Dendritic cell treated with granulocyte-macrophage colony-stimulating factor and Interleukin-4, amounts not matched to agents 40 ng/mL and 50 ng/mL, for 4 days (primary cell): ENCODE results near the gene TRPM2.
"Not testable (repeated sequence)": the region's sequence is repeated elsewhere in the genome, so short reads cannot be mapped to it uniquely, and the experiment has no call there.

Source experiments
- H3K27ac Mint-ChIP-seq: one replicate; pipeline ENCODE4 v1.8.0; 2022; ENCODE audit warnings: mild to moderate bottlenecking, mixed read lengths
- H3K27me3 Mint-ChIP-seq: one replicate; pipeline ENCODE4 v1.8.0; 2022; ENCODE audit warnings: mild to moderate bottlenecking, mixed read lengths
- H3K36me3 Mint-ChIP-seq: one replicate; pipeline ENCODE4 v1.8.0; 2022; ENCODE audit warnings: low read depth, mixed read lengths
- H3K4me1 Mint-ChIP-seq: one replicate; pipeline ENCODE4 v1.8.0; 2022; ENCODE audit warnings: low read depth, mixed read lengths
- H3K4me3 Mint-ChIP-seq: one replicate; pipeline ENCODE4 v1.8.0; 2022; ENCODE audit warnings: mild to moderate bottlenecking, moderate library complexity, mixed read lengths
- H3K9me3 Mint-ChIP-seq: one replicate; pipeline ENCODE4 v1.8.0; 2022; ENCODE audit warnings: mixed read lengths
- intact Hi-C: fragments of 100-400 bp; cut with micrococcal nuclease; formaldehyde crosslinking; loops from one replicate; pipeline ENCODE4 v1.15.0; 2022

TRPM2 gene

DNA sequence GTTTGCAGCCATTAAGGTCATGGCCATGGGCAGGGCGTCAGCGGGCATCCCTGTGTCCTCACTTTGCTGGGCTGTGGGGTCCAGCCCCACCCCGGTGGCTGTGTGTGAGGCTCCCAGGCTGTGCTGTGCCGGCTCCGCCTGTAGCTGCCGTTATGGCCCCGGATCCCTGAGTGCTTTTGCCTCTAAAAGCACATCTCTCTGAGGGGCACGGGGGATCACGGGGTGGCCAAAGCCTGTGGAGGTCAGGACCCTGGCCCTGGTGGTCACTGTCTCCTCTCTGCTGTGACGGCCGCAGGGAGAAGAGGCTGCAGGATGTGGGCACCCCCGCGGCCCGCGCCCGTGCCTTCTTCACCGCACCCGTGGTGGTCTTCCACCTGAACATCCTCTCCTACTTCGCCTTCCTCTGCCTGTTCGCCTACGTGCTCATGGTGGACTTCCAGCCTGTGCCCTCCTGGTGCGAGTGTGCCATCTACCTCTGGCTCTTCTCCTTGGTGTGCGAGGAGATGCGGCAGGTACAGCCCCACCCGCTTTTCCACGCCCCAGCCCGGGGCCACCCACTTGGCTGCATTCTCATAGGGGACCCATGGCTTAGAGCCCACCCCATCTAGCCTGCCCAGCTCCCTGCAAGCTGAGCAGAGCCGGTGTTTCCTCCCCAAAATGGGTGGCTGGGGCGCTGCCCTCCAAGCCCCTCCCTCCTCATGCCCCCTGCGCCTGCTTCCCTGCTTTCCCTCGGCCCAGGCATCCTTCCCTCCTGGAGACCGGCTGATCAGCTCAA is 48.2 kb downstream of the TRPM2 start:
- Mint-ChIP-seq H3K4me3 (no peak overlapping the region), H3K27ac (no peak overlapping the region), H3K9me3 (peaks cover 9% of the 10 kb centered on the region), H3K36me3 (no peaks in the 10 kb centered on the region), H3K27me3 (no peaks in the 10 kb centered on the region), H3K4me1 (no peaks in the 10 kb centered on the region)
- intact Hi-C loops = no loop called here

DNA sequence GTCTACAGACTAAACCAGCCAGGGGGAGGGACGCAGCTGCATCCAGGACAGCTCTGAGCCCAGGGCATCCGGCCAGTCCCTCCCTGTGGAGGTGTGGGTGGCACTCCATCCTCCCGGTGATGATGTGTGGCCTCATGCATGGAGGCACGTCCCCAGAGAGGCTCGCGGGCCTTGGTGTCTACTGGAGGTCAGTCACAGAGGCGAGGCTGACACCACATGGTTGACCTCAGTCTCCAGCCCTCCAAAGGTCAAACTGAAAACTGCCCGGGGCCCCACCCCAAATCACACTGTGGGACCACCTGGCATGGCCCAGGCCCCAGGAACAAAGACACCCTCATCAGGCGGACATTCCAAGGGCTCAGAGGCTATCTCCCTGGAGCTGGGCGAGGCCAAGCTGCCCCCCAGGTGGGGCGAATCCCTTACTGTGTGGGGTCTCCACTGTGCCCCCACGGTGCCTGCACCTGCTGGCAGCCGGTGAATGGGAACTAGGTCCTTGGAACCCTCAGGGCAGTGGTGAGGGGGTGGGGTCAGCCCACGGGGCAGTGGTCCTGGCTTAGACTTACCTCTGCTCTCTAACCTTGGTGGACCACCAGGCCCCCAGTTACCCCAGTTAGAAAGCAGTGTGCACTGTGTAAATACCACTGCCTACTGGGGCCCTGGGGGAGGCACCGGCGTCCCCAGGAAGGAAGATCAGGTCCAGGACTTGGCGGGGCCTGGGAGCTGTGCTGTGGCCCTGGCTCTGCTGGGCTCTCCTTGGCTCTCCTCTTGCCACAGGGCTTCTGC is 49.1 kb downstream of the TRPM2 start:
- intact Hi-C loops = no loop called here
- Mint-ChIP-seq H3K27ac (peak overlapping the region; percentile 30), H3K4me1 (no peaks in the 10 kb centered on the region), H3K9me3 (peaks cover 18% of the 10 kb centered on the region), H3K36me3 (no peaks in the 10 kb centered on the region), H3K4me3 (no peak overlapping the region), H3K27me3 (no peaks in the 10 kb centered on the region)

DNA sequence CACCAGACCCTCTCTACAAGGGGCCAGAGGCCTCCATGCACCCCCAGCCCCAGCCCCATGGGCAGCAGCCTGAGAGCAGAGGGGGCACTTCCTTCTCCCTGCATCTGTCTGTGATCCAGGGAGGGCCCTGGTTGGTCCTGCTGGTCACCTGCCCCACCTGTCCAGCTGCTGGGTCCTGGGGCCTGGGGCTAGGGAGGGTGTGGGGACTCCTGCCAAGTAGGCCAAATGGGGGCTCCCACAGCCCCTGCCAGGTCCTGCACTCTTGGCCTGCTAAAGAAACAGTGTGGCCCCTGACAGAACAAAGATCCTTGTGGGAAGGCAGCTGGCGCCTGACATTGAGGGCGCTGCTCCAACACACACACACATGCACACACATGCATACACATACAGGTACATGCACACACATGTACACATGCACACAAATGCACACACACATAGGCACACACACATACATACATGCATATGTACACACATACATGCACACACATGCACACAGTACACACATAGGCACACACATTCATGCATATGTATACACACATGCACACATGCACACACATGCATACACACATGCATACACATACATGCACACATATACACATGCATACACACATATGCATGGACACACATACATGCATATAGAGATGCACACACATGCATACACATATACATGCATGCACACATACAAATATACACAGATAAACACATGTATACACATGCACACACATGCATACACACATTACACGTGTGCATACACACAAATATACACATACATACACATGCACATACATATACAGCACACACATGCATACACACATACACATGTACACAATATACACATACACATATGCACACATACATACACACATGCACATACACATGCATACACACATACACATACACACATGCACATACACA is 49.9 kb downstream of the TRPM2 start:
- Mint-ChIP-seq H3K27ac (peak overlapping the region; percentile 30), H3K9me3 (peaks cover 18% of the 10 kb centered on the region), H3K36me3 (no peaks in the 10 kb centered on the region), H3K4me1 (peaks cover 2% of the 10 kb centered on the region), H3K27me3 (no peaks in the 10 kb centered on the region), H3K4me3 (no peak overlapping the region)
- intact Hi-C loops = no loop called here

GRCh38 chr21:44404482-44404881 is 51.1 kb downstream of the TRPM2 start:
- H3K27me3 Mint-ChIP-seq, H3K4me1 Mint-ChIP-seq, H3K36me3 Mint-ChIP-seq, H3K27ac Mint-ChIP-seq, H3K4me3 Mint-ChIP-seq, intact Hi-C loops: not testable (repeated sequence)
- H3K9me3 Mint-ChIP-seq = peaks cover 18% of the 10 kb centered on the region

GRCh38 chr21:44405091-44405947 is 51.9 kb downstream of the TRPM2 start:
- Mint-ChIP-seq H3K36me3 (no peaks in the 10 kb centered on the region), H3K9me3 (peaks cover 18% of the 10 kb centered on the region), H3K4me3 (no peak overlapping the region), H3K27ac (peak overlapping the region; percentile 13), H3K27me3 (no peaks in the 10 kb centered on the region), H3K4me1 (peaks cover 4% of the 10 kb centered on the region)
- intact Hi-C loops = no loop called here

GRCh38 chr21:44405948-44406872 is 52.8 kb downstream of the TRPM2 start:
- Mint-ChIP-seq H3K36me3 (no peaks in the 10 kb centered on the region), H3K27me3 (no peaks in the 10 kb centered on the region), H3K4me1 (peaks cover 4% of the 10 kb centered on the region), H3K9me3 (peaks cover 18% of the 10 kb centered on the region), H3K27ac (no peak overlapping the region), H3K4me3 (no peak overlapping the region)
- intact Hi-C loops = no loop called here

DNA sequence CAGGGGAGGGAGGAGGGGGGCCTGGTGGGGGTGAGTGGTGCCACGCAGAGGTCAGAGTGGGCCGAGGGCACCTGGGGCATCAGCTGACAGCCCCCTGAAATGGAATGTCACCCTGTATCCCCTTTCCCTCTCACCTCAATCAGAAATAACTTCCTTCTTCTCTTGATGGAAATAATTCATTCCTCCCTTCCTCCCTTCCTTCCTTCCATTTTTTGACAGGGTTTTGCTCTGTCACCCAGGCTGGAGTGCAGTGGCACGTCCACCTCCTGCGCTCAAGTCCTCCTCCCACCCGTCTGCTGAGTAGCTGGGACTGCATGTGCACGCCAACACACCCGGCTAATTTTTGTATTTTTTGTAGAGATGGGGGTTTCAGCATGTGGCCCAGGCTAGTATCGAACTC is 53.5 kb downstream of the TRPM2 start:
- H3K4me3 Mint-ChIP-seq = no peak overlapping the region
- H3K27me3 Mint-ChIP-seq = no peaks in the 10 kb centered on the region
- intact Hi-C loops = no loop called here
- H3K4me1 Mint-ChIP-seq = peaks cover 4% of the 10 kb centered on the region
- H3K27ac Mint-ChIP-seq = peak overlapping the region; percentile 67
- H3K36me3 Mint-ChIP-seq = peaks cover 4% of the 10 kb centered on the region
- peaks cover 18% of the 10 kb centered on the region for H3K9me3 Mint-ChIP-seq

DNA sequence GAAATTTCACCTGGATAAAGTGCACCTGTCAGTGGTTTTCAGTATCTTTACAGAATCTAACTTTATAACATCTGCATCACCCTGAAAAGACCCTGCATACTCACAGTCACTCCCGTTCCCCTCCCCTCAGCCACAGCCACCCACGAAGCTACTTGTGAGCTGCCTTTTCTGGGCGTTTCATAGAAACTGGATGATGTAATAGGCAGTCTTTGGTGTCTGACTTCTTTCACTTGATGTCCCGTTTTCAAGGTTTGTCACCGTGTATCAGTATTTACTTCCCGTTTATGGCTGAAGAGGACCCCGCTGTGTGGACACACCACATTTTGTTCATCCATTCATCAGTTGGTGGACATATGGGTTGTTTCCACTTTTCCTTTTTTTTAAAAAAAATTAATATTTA is 54.1 kb downstream of the TRPM2 start:
- Mint-ChIP-seq H3K4me3 (no peak overlapping the region), H3K9me3 (peaks cover 18% of the 10 kb centered on the region), H3K36me3 (peaks cover 10% of the 10 kb centered on the region), H3K4me1 (peaks cover 4% of the 10 kb centered on the region), H3K27me3 (no peaks in the 10 kb centered on the region), H3K27ac (peak overlapping the region; percentile 67)
- intact Hi-C loops = no loop called here

GRCh38 chr21:44408226-44408625 is 54.8 kb downstream of the TRPM2 start:
- intact Hi-C loops = no loop called here
- peaks cover 14% of the 10 kb centered on the region for H3K36me3 Mint-ChIP-seq
- no peaks in the 10 kb centered on the region for H3K27me3 Mint-ChIP-seq
- no peak overlapping the region for H3K4me3 Mint-ChIP-seq
- peaks cover 18% of the 10 kb centered on the region for H3K9me3 Mint-ChIP-seq
- peaks cover 4% of the 10 kb centered on the region for H3K4me1 Mint-ChIP-seq
- H3K27ac Mint-ChIP-seq = no peak overlapping the region

GRCh38 chr21:44413566-44414290 is 60.3 kb downstream of the TRPM2 start:
- no peaks in the 10 kb centered on the region for H3K9me3 Mint-ChIP-seq
- intact Hi-C loops = no loop called here

GRCh38 chr21:44414291-44415072 is 61.1 kb downstream of the TRPM2 start:
- Mint-ChIP-seq H3K4me1 (peaks cover 9% of the 10 kb centered on the region), H3K4me3 (no peak overlapping the region), H3K36me3 (peaks cover 71% of the 10 kb centered on the region), H3K27ac (no peak overlapping the region), H3K9me3 (peaks cover 5% of the 10 kb centered on the region), H3K27me3 (no peaks in the 10 kb centered on the region)
- intact Hi-C loops = no loop called here

More at GRCh38 chr21:44413566-44414290, 60.3 kb downstream of the TRPM2 start:
- Mint-ChIP-seq H3K4me3 (no peak overlapping the region), H3K36me3 (peaks cover 63% of the 10 kb centered on the region), H3K27me3 (no peaks in the 10 kb centered on the region), H3K27ac (no peak overlapping the region), H3K4me1 (peaks cover 9% of the 10 kb centered on the region)
